HG03457 (cell line): ENCODE measurements around the gene NCOA5.

Source experiments
- ATAC-seq: cut with Tn5 transposase; IDR thresholded peaks from one replicate; pipeline ENCODE4 v1.9.1; 2021; ENCODE audit warnings: moderate number of reproducible peaks; ENCODE audit not compliant: unreplicated experiment

NCOA5 gene

GRCh38 chr20:46046588-46047310 lies 43.0 kb downstream of the NCOA5 start:
- no peak for ATAC-seq

- ATAC-seq = no peak
Observed at GRCh38 chr20:46044896-46045295, 44.9 kb downstream of the NCOA5 start.

GRCh38 chr20:46043556-46043955 lies 46.2 kb downstream of the NCOA5 start:
- ATAC-seq = no peak

GRCh38 chr20:46040902-46041535 lies 48.7 kb downstream of the NCOA5 start:
- no peak for ATAC-seq

GRCh38 chr20:46037036-46037435 lies 52.7 kb downstream of the NCOA5 start:
- no peak for ATAC-seq

GRCh38 chr20:46036370-46036769 lies 53.4 kb downstream of the NCOA5 start:
- no peak for ATAC-seq

GRCh38 chr20:46035713-46036112 lies 54.0 kb downstream of the NCOA5 start:
- ATAC-seq = no peak

GRCh38 chr20:46035253-46035652 lies 54.5 kb downstream of the NCOA5 start:
- no peak for ATAC-seq

GRCh38 chr20:46034039-46034438 lies 55.7 kb downstream of the NCOA5 start:
- no peak for ATAC-seq

- ATAC-seq = no peak
Observed at GRCh38 chr20:46031701-46032254, 58.0 kb downstream of the NCOA5 start.

- ATAC-seq = no peak
Observed at GRCh38 chr20:46031014-46031569, 58.7 kb downstream of the NCOA5 start.

- ATAC-seq = no peak
Observed at GRCh38 chr20:46030284-46031013, 59.3 kb downstream of the NCOA5 start.

GRCh38 chr20:46028772-46029371 lies 60.9 kb downstream of the NCOA5 start, which contains the start of gene SLC12A5:
SLC12A5 (plus strand) TSS chr20:46029215; CDS start chr20:46029345, 130 bp downstream.
- ATAC-seq = no peak

GRCh38 chr20:46028110-46028509 lies 61.7 kb downstream of the NCOA5 start:
- ATAC-seq = no peak

- no peak for ATAC-seq
Observed at GRCh38 chr20:46027245-46027853, 62.4 kb downstream of the NCOA5 start.

- ATAC-seq = no peak
Observed at GRCh38 chr20:46025376-46025783, 64.4 kb downstream of the NCOA5 start.

- ATAC-seq = no peak
Observed at GRCh38 chr20:46023999-46024398, 65.8 kb downstream of the NCOA5 start.

GRCh38 chr20:46023148-46023484 lies 66.6 kb downstream of the NCOA5 start:
- no peak for ATAC-seq

GRCh38 chr20:46022411-46023147 lies 67.2 kb downstream of the NCOA5 start:
- ATAC-seq = no peak
